Lung (tissue), 12 donors: ENCODE data around the gene PCBP3. TPM values are rescaled to one million over a fixed set of nuclear protein-coding genes. Genes with fewer than 3 reads are reported as not detected.
A peak's percentile ranks its signal among the peaks of the same experiment; 100 is the strongest.
"Not testable (repeated sequence)": the region's sequence is repeated elsewhere in the genome, so short reads cannot be mapped to it uniquely, and the experiment has no call there.

Experiments used
- ATAC-seq: fragments of 200-7000 bp; cut with Tn5 transposase; one replicate; pipeline ENCODE4 v1.9.1; 2020; ENCODE audit warnings: moderate number of reproducible peaks; ENCODE audit not compliant: insufficient read depth, low FRiP score
- DNase-seq, 3 donors: peaks; one replicate each; pipeline ENCODE4 v3.0.0-alpha.2; 2013 to 2017
- H3K27ac ChIP-seq, 2 donors: one replicate each; pipeline ENCODE4 v1.5.1; 2013; ENCODE audit warnings: mild to moderate bottlenecking in 2 of 2, moderate library complexity in 2 of 2, control low read depth in 1 of 2, inconsistent platforms in 1 of 2, low read depth in 1 of 2, low read length in 1 of 2
- H3K27me3 ChIP-seq, 3 donors: one replicate each; pipeline ENCODE4 v1.5.1; 2013; ENCODE audit warnings: low read length in 2 of 3; ENCODE audit not compliant: control insufficient read depth in 3 of 3, insufficient read depth in 3 of 3
- H3K36me3 ChIP-seq, 4 donors: one replicate each; pipeline ENCODE4 v1.5.1; 2013; ENCODE audit warnings: low read length in 4 of 4, mild to moderate bottlenecking in 1 of 4, moderate library complexity in 1 of 4; ENCODE audit not compliant: control insufficient read depth in 4 of 4, insufficient read depth in 4 of 4
- H3K4me1 ChIP-seq, 5 donors: one replicate each; pipeline ENCODE4 v1.5.1; 2013; ENCODE audit warnings: low read length in 5 of 5, mild to moderate bottlenecking in 2 of 5, moderate library complexity in 1 of 5; ENCODE audit not compliant: control insufficient read depth in 5 of 5, insufficient read depth in 5 of 5
- H3K4me3 ChIP-seq: one replicate; pipeline ENCODE4 v1.5.1; 2013; ENCODE audit warnings: mild to moderate bottlenecking, control low read depth, moderate library complexity
- H3K9ac ChIP-seq, 2 donors: one replicate each; pipeline ENCODE4 v1.5.1; 2013; ENCODE audit warnings: low read length in 2 of 2, control low read depth in 1 of 2; ENCODE audit not compliant: insufficient read depth in 1 of 2
- H3K9me3 ChIP-seq, 4 donors: one replicate each; pipeline ENCODE4 v1.5.1; 2013; ENCODE audit warnings: low read length in 3 of 4, mild to moderate bottlenecking in 1 of 4, moderate library complexity in 1 of 4; ENCODE audit not compliant: control insufficient read depth in 4 of 4, insufficient read depth in 3 of 4
- WGBS, 2 donors: extraction: QIAGEN DNeasy Blood & Tissue Kit; methylation state at CpG; one replicate each; pipeline ENCODE4 v1.1.7; 2013; 5-methylcytosine and 5-hydroxymethylcytosine counted together
- polyA plus RNA-seq, 2 donors: library from polyadenylated mRNA; stranded (reverse); fragments of 200-250 nt; gene quantifications; one replicate each; pipeline ENCODE4 v1.2.1, GENCODE V29; 2013
- total RNA-seq, 2 donors: library from RNA; depleted of rRNA in 1 of 2; stranded (reverse); fragments of >200 nt in 1 of 2; gene quantifications; one replicate each; pipeline ENCODE4 v1.2.1, GENCODE V29; 2014 to 2021
- TF ChIP-seq, protein P1 (sequence below): IDR thresholded peaks from 2 replicates; pipeline ENCODE4 v1.5.1; 2012; ENCODE audit warnings: mild to moderate bottlenecking; ENCODE audit errors: control extremely low read depth, extremely low read depth
- donor health status: control.
- donor health status: control.
- donor health status: Bipolar disorder and iron deficiency.
- donor health status: healthy.
- donor health status: DM: yes; HTN: yes; CAD: no.

PCBP3 gene
- total and polyA plus RNA-seq, 4 donors = 1.6 to 8.2 (median 3.1) TPM

DNA sequence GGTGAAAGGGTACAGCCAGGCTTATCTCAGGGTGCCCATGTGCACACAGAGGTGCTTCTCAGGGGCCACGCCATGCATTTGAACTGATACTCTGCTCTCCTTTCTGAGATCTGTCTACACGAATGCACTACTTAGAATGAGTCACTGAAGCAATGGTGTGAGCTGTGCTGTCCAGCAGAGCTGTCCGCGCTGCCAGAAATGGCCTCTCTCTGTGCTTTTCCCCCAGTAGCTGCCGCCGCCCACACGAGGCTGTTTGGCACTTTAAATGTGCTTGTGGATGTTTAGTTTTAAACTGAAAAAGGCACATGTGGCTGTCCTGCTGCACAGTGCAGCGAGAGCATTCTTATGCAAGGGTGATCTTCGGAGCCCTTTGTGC lies 250.9 kb downstream of the PCBP3 start:
- peak; percentile 55 to 76 (median 64) for DNase-seq
- Histone ChIP-seq H3K36me3 (no peaks in the 10 kb centered on the region), H3K9me3 (peaks cover 0 to 2% (median 0%) of the 10 kb centered on the region in 4 donors)

GRCh38 chr21:45894906-45895777 lies 251.6 kb downstream of the PCBP3 start:
- Histone ChIP-seq H3K9me3 (no peaks in the 10 kb centered on the region), H3K4me1 (peaks cover 0 to 9% (median 0%) of the 10 kb centered on the region in 5 donors), H3K36me3 (no peaks in the 10 kb centered on the region), H3K27ac (no peak overlapping the region), H3K9ac (no peak overlapping the region), H3K27me3 (peaks cover 0 to 7% (median 4%) of the 10 kb centered on the region in 3 donors), H3K4me3 (no peak overlapping the region)
- WGBS, 2 donors = 82 to 90% methylated on average over 22 of the region's 22 CpGs
- DNase-seq (no peak), ATAC-seq (no peak)
- TF ChIP-seq, protein P1, sequence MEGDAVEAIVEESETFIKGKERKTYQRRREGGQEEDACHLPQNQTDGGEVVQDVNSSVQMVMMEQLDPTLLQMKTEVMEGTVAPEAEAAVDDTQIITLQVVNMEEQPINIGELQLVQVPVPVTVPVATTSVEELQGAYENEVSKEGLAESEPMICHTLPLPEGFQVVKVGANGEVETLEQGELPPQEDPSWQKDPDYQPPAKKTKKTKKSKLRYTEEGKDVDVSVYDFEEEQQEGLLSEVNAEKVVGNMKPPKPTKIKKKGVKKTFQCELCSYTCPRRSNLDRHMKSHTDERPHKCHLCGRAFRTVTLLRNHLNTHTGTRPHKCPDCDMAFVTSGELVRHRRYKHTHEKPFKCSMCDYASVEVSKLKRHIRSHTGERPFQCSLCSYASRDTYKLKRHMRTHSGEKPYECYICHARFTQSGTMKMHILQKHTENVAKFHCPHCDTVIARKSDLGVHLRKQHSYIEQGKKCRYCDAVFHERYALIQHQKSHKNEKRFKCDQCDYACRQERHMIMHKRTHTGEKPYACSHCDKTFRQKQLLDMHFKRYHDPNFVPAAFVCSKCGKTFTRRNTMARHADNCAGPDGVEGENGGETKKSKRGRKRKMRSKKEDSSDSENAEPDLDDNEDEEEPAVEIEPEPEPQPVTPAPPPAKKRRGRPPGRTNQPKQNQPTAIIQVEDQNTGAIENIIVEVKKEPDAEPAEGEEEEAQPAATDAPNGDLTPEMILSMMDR = no peak

More for the DNA sequence above, 250.9 kb downstream of the PCBP3 start:
- Histone ChIP-seq H3K9ac (no peak overlapping the region), H3K4me1 (peaks cover 0 to 12% (median 0%) of the 10 kb centered on the region in 5 donors), H3K27me3 (peaks cover 0 to 7% (median 4%) of the 10 kb centered on the region in 3 donors), H3K4me3 (no peak overlapping the region), H3K27ac (no peak overlapping the region)
- TF ChIP-seq, protein P1 = no peak
- peak; percentile 45 for ATAC-seq
- 67 to 81% methylated on average over 9 of the region's 9 CpGs for WGBS, 2 donors

- TF ChIP-seq, protein P1 = no peak
- Histone ChIP-seq H3K9ac (no peak overlapping the region), H3K9me3 (no peaks in the 10 kb centered on the region), H3K4me1 (peaks cover 0 to 9% (median 0%) of the 10 kb centered on the region in 5 donors), H3K27ac (no peak overlapping the region), H3K27me3 (peaks cover 0 to 6% (median 4%) of the 10 kb centered on the region in 3 donors), H3K4me3 (no peak overlapping the region), H3K36me3 (no peaks in the 10 kb centered on the region)
- ATAC-seq (no peak), DNase-seq (no peak)
- WGBS, 2 donors = 92% methylated on average over 16 to 17 of the region's 17 CpGs
These were observed 252.3 kb downstream of the PCBP3 start for GRCh38 chr21:45895778-45896370.

DNA sequence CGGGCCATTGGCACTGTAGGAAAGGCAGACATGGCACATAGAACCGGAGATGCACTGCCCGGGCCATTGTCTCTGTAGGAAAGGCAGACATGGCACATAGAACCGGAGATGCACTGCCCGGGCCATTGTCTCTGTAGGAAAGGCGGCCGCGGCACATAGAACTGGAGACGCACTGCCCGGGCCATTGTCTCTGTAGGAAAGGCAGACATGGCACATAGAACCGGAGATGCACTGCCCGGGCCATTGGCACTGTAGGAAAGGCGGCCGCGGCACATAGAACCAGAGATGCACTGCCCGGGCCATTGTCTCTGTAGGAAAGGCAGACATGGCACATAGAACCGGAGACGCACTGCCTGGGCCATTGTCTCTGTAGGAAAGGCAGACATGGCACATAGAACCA lies 252.9 kb downstream of the PCBP3 start:
- not testable (repeated sequence) for H3K27me3 ChIP-seq, H3K4me3 ChIP-seq, H3K9me3 ChIP-seq, H3K9ac ChIP-seq, H3K27ac ChIP-seq, H3K4me1 ChIP-seq, H3K36me3 ChIP-seq, ATAC-seq, DNase-seq
- 92 to 95% methylated on average over 18 of the region's 18 CpGs for WGBS, 2 donors
